Sigmoid colon (tissue), 4 donors: ENCODE data around the gene ATXN10.
"Not testable (repeated sequence)": the region's sequence is repeated elsewhere in the genome, so short reads cannot be mapped to it uniquely, and the experiment has no call there.

Experiments
- POLR2A ChIP-seq, 2 donors: fragments of 450-650 bp; IDR thresholded peaks; one replicate each; pipeline ENCODE4 v1.6.1; 2016; ENCODE audit warnings: antibody characterized with exemption in 2 of 2, mild to moderate bottlenecking in 2 of 2, moderate library complexity in 2 of 2
- POLR2AphosphoS5 ChIP-seq, 4 donors: sonication (generic); formaldehyde crosslinking; IDR thresholded peaks; one replicate each; pipeline ENCODE4 v1.6.1; 2017; ENCODE audit warnings: antibody characterized with exemption in 4 of 4
- TF ChIP-seq, protein P1 (sequence below), 4 experiments: fragments of 450-650 bp in 3 of 4; fragments of 200-600 bp in 1 of 4; IDR thresholded peaks; one replicate each; pipeline ENCODE4 v1.5.1; 2016 to 2019; ENCODE audit warnings: antibody characterized with exemption in 4 of 4, mild to moderate bottlenecking in 3 of 4, moderate library complexity in 2 of 4

DNA sequence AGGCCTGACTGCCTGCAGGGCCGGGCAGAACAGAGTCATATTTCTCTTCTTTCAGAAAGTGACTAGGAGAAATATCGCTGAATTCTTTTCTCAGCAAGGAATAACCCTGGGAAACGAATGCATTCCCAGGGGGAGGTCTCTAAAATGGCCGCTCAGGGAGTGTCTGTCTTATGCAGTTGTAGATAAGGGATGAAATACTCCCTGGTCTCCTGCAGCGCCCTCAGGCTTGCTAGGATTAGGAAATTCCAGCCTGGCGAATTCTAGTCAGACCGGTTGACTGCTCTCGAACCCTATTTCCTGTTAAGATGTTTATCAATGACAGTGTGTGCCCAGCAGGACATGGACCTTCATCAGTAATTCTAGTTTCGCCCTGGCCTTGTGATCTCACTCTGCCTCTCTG, 124.4 kb downstream of the ATXN10 start:
- not testable (repeated sequence) for TF ChIP-seq POLR2A, POLR2AphosphoS5 (IDR thresholded peaks at IDR 0.05)
- TF ChIP-seq, protein P1, sequence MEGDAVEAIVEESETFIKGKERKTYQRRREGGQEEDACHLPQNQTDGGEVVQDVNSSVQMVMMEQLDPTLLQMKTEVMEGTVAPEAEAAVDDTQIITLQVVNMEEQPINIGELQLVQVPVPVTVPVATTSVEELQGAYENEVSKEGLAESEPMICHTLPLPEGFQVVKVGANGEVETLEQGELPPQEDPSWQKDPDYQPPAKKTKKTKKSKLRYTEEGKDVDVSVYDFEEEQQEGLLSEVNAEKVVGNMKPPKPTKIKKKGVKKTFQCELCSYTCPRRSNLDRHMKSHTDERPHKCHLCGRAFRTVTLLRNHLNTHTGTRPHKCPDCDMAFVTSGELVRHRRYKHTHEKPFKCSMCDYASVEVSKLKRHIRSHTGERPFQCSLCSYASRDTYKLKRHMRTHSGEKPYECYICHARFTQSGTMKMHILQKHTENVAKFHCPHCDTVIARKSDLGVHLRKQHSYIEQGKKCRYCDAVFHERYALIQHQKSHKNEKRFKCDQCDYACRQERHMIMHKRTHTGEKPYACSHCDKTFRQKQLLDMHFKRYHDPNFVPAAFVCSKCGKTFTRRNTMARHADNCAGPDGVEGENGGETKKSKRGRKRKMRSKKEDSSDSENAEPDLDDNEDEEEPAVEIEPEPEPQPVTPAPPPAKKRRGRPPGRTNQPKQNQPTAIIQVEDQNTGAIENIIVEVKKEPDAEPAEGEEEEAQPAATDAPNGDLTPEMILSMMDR (IDR thresholded peaks at IDR 0.05), result not testable (repeated sequence)
